GM21367 (cell line): ENCODE data around the gene CNTNAP2.

ENCODE experiments used
- ATAC-seq: cut with Tn5 transposase; IDR thresholded peaks from one replicate; pipeline ENCODE4 v1.9.1; 2021; ENCODE audit not compliant: unreplicated experiment

Gene CNTNAP2

GRCh38 chr7:146740039-146740438 lies 623.4 kb downstream of the CNTNAP2 start:
- no peak for ATAC-seq

DNA sequence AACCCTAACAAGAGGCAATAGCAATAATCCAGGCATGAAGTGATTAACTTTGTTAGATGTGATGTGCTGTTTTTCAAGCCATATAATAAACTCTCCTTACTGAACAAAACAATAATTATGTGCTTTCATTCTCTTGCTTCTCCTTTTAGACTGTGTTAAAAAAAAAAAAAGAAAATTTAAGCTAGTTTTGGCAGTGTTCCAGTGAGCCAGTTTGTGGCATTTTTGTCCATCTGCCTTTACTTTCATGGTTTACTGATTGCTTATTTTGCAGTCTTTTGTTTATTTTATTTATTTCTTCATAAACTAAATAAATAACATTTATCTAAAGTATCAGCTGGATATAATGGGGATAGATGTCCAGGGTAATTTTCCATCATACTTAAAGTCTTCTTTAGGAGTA lies 625.3 kb downstream of the CNTNAP2 start:
- ATAC-seq, result no peak

DNA sequence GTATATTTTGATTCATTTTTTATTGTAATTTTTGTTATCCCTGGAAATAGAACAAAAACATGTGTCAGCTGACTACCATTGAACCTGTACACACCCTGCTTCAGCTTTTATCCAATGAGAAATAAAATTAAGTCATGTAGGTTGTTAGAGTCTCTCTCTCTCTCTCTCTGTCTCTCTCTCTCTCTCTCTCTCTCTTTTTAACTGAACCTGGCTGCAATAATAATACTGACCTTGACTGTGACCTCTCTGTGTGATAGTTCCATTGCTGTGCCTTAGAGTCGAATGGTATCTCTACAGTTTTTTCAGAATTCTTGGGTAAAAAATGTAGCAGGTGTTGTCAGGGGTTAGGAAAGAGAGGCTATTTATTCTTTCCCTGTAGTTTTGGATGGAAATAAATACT lies 637.8 kb downstream of the CNTNAP2 start:
- ATAC-seq, result no peak

DNA sequence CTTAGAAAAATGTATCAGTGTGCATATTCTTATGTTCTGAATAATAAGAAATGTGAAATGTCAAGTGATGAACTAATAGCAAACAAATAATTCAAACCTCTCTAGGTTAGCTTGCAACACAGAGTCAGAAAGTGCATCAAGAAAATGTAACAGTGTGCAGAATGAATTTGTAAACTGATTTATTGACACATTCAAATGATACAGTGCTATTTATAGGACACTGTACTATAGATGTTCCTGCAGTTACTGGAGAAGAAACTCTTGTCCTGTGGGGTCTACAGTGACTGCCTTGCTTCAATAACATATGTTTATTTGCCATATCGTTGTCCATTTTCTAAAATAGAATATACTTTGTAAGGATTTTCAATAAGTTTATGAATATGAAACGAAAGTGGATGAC lies 639.0 kb downstream of the CNTNAP2 start:
- ATAC-seq, result no peak

GRCh38 chr7:146764458-146764857 lies 647.9 kb downstream of the CNTNAP2 start:
- ATAC-seq, result no peak

DNA sequence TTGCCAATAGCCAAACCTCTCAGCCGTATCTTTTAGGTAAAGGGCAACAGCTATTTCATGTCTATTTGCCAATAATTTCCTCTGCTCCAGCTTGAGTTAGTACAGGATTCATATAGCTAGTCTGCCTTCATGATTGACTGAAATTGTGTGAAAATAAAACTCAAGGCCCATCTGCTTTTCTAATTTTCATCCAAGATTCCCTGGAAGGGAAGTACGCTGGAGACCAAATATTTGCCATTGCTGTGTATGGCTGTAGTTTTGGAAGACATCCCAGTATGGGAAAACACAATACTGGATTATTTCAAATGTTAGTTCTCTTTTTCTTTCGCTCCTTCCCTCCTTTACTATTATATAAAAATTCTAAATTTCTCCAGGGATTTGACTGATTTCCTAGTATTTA lies 652.4 kb downstream of the CNTNAP2 start:
- ATAC-seq, result no peak

- ATAC-seq, result no peak
Observed at GRCh38 chr7:146772601-146773000, 656.0 kb downstream of the CNTNAP2 start.

GRCh38 chr7:146773506-146773905 lies 656.9 kb downstream of the CNTNAP2 start:
- no peak for ATAC-seq

- ATAC-seq, result no peak
Observed at GRCh38 chr7:146781352-146782116, 664.9 kb downstream of the CNTNAP2 start.

GRCh38 chr7:146787266-146787665 lies 670.7 kb downstream of the CNTNAP2 start:
- no peak for ATAC-seq

DNA sequence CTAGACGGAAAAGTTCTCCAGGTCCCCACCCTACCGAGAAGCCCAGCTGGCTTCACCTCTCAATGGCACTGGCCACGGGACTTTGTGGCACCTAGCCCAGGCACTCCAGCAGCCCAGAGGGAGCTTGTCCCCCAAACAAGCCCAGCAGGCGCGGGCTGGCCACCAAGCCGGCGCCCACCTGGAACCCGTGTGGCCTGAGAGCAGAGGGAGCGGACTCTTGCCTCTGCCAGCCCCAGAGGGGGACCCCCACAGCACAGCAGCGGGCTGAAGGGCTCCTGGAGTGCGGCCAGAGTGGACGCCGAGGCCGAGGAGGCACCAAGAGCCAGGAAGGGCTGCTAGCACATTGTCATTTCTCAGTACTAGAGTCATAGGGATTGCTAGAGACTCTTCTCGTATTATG lies 671.4 kb downstream of the CNTNAP2 start:
- no peak for ATAC-seq

- no peak for ATAC-seq
Observed at GRCh38 chr7:146791344-146792285, 675.0 kb downstream of the CNTNAP2 start.

DNA sequence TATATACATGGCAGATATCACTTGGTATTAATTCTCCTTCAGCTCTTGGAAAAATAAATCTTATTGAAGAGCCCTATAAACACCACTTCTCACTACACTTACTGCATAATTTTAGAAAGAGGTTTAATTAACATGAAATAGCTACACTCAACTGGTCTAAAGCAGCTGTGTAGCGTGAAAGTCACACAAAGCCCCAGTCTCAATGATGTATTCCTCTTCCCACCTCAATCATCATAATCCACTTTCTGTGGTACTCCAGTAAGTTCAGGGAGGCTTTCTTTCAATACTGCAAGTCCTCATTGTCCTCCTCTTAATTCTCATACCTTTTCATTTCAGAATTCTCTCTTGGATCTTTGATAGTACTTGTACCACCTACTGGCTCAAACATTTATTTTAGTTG lies 688.0 kb downstream of the CNTNAP2 start:
- ATAC-seq, result no peak

DNA sequence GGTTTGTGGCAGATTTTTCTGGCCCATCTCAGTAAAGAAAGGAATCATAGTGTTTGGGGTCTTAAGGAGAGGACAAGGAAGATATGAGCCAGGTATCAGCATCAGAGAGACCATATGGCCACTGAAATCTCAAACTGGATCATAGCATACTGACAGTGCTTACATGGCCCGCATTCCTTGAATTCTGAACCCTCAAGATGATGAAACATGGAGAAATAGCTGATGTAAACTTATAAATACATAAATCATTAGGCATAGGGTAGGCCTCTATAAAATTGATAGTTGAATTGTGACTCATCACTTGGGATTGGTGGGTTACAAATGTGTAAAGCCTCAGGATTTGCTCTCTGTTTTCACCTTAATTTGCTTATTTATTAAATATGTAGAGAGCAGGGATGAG lies 688.5 kb downstream of the CNTNAP2 start:
- no peak for ATAC-seq

DNA sequence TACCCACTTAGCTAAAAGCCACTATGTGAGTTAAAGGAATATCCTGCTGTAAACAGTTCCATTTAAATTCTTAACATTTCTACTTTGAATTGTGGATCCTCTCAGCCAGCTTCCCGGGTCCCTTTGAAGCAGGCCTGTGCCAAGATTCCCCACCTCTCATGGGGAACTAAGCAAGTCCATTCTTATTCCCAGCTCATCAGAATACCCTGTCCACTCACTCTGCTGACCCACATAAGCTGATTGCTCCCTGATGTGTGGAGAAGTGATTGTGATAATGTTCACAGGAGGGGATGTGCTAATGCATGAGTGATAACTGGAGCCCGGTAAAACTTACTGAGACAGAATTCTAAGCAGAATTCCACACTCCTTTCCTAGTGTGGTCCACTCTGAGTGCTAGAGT lies 709.7 kb downstream of the CNTNAP2 start:
- ATAC-seq, result no peak

- no peak for ATAC-seq
Observed at GRCh38 chr7:146830686-146831085, 714.1 kb downstream of the CNTNAP2 start.

DNA sequence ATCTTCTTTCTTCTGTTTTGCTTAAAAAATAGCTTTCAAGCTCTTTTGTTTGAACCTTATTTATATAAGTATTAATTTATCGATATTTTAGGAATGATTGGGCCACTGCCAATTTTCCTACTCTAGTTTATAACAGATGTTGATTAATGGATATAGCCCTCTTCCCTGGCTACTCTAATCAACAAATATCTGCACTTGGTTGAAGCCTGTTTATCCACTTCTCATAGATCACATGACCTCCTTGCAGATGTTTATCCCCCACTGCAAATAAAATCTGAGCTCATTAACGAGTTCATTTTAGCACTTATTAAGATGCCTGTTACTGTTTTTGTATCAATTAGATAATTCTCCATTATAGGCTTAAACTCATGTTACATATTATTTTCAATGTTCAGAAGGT lies 715.3 kb downstream of the CNTNAP2 start:
- ATAC-seq, result no peak

DNA sequence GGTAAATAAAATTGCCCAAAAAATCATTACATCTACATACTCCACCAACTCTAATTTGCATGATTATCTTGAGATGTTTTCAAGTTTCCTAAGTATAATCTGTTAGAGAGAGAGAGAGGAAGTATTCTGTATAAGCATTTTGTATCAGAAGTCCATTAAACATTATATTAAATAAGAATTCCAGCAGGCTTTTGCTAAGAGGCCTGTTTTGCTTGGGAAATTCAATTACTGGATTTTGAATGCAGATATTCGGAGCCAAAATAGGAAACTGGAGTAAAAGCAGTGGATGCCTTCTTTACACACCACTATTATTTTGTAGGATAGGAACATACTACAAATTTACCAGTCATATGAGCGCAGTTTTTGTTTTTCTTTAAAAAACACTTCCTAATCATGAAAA lies 727.8 kb downstream of the CNTNAP2 start:
- no peak for ATAC-seq

- ATAC-seq, result no peak
Observed at GRCh38 chr7:146858690-146859089, 742.1 kb downstream of the CNTNAP2 start.

- ATAC-seq, result no peak
Observed at GRCh38 chr7:146861701-146862100, 745.1 kb downstream of the CNTNAP2 start.

DNA sequence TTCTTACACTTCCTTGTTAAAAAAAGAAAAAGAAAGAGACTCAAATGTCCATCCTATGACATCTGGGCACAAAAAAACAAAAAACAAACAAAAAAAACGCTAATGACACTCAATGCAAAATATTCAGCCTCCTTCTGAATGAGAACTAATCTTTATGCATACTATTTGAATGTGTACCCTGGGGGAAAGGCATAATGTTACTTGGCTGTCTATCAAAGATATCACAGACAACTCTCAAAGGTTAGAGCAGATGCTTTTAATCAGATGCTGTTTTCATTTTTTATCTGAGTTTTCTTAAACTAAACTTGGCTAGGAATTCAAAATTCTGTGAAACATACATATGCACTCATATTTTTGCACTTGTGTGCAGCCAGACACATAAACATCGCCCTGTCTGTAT lies 745.8 kb downstream of the CNTNAP2 start:
- no peak for ATAC-seq

- no peak for ATAC-seq
Observed at GRCh38 chr7:146864644-146865043, 748.0 kb downstream of the CNTNAP2 start.
